OCI-LY7 (cell line): ENCODE measurements around the gene FBXL15. TPM values are rescaled to one million over a fixed set of nuclear protein-coding genes. Genes with fewer than 3 reads are reported as not detected.

ENCODE experiments used
- BruUV-seq: library from RNA; stranded (reverse); fragments of 400-500 nt; replicated peaks from 2 replicates; lab custom pipeline; 2021; lab: Mats Ljungman, UMichigan
- CTCF ChIA-PET: fragments of 300-600 bp; sonication (Branson Sonifier 250); formaldehyde crosslinking; loops from one replicate; lab custom pipeline; 2022; ENCODE audit warnings: antibody characterized with exemption; ENCODE audit not compliant: unreplicated experiment; lab: Charles Lee
- POLR2A ChIA-PET: fragments of 300-600 bp; sonication (Branson Sonifier 250); formaldehyde crosslinking; loops from one replicate; lab custom pipeline; 2022; ENCODE audit warnings: antibody characterized with exemption; lab: Charles Lee
- DNase-seq: peaks from one replicate; pipeline ENCODE4 v3.0.0-alpha.2; 2015; ENCODE audit warnings: low spot score
- H2AFZ ChIP-seq: fragments of 200-600 bp; sonication (generic), shearing (Covaris generic); 2 replicates; pipeline ENCODE4 v1.6.1; 2014; ENCODE audit warnings: mild to moderate bottlenecking, antibody characterized with exemption, low read length, moderate library complexity
- H3K27ac ChIP-seq: fragments of 200-600 bp; sonication (generic); 2 replicates; pipeline ENCODE4 v1.5.1; 2014; ENCODE audit warnings: mixed run types, low read depth, mild to moderate bottlenecking, moderate library complexity, low read length, inconsistent platforms; ENCODE audit not compliant: poor library complexity, severe bottlenecking
- H3K36me3 ChIP-seq: fragments of 200-600 bp; sonication (generic); 2 replicates; pipeline ENCODE4 v1.6.1; 2014; ENCODE audit warnings: mild to moderate bottlenecking, antibody characterized with exemption, low read length, moderate library complexity, mixed read lengths; ENCODE audit not compliant: insufficient read depth
- H3K4me1 ChIP-seq: fragments of 200-600 bp; sonication (generic); 2 replicates; pipeline ENCODE4 v1.5.1; 2014; ENCODE audit warnings: mild to moderate bottlenecking, low read length; ENCODE audit not compliant: insufficient read depth, poor library complexity, severe bottlenecking
- H3K4me2 ChIP-seq: fragments of 200-600 bp; sonication (generic); 2 replicates; pipeline ENCODE4 v1.6.1; 2014; ENCODE audit warnings: mild to moderate bottlenecking, low read length
- H3K4me3 ChIP-seq: fragments of 200-600 bp; sonication (generic); 2 replicates; pipeline ENCODE4 v1.5.1; 2014; ENCODE audit warnings: mild to moderate bottlenecking, low read depth, low read length; ENCODE audit not compliant: poor library complexity, severe bottlenecking
- H3K79me2 ChIP-seq: fragments of 200-600 bp; sonication (generic); 2 replicates; pipeline ENCODE4 v1.6.1; 2016; ENCODE audit warnings: low read depth, mild to moderate bottlenecking, low read length, moderate library complexity, mixed read lengths; ENCODE audit not compliant: insufficient read depth
- H3K9me2 ChIP-seq: fragments of 200-600 bp; sonication (generic); 2 replicates; pipeline ENCODE4 v1.6.1; 2016; ENCODE audit warnings: mild to moderate bottlenecking, low read length, mixed read lengths; ENCODE audit not compliant: insufficient read depth
- H3K9me3 ChIP-seq: fragments of 200-600 bp; sonication (generic); 2 replicates; pipeline ENCODE4 v1.6.1; 2014; ENCODE audit warnings: mild to moderate bottlenecking, mixed run types, low read length, mixed read lengths
- H4K20me1 ChIP-seq: fragments of 200-600 bp; sonication (generic); 2 replicates; pipeline ENCODE4 v1.6.1; 2014; ENCODE audit warnings: mild to moderate bottlenecking, antibody characterized with exemption, low read length, moderate library complexity, mixed read lengths; ENCODE audit not compliant: insufficient read depth
- EZH2phosphoT487 ChIP-seq: fragments of 200-600 bp; sonication (generic); IDR thresholded peaks from 2 replicates; pipeline ENCODE4 v1.6.1; 2018; ENCODE audit warnings: low read depth, borderline replicate concordance, mild to moderate bottlenecking, mixed run types, antibody characterized with exemption, low read length, moderate library complexity, mixed read lengths
- intact Hi-C: fragments of 100-400 bp; cut with micrococcal nuclease; formaldehyde crosslinking; loops from one replicate; pipeline ENCODE4 v1.10.0; 2022; ENCODE audit not compliant: unreplicated experiment
- total RNA-seq, 2 experiments: library from RNA; depleted of rRNA in 1 of 2; stranded (reverse); fragments of >200 nt in 1 of 2; shearing (Covaris generic) in 1 of 2; gene quantifications; 2 replicates each; pipeline ENCODE4 v1.2.3, GENCODE V29; 2014 to 2022
- TF ChIP-seq, protein P1 (sequence below): fragments of 200-600 bp; sonication (generic); conservative IDR thresholded peaks from 2 replicates; pipeline ENCODE4 v1.5.1; 2014; ENCODE audit warnings: mild to moderate bottlenecking, antibody characterized with exemption, low read length, moderate library complexity, mixed read lengths

Gene FBXL15
- total RNA-seq, 2 experiments from 2014 or later, result 13.3 to 18.2 TPM

DNA sequence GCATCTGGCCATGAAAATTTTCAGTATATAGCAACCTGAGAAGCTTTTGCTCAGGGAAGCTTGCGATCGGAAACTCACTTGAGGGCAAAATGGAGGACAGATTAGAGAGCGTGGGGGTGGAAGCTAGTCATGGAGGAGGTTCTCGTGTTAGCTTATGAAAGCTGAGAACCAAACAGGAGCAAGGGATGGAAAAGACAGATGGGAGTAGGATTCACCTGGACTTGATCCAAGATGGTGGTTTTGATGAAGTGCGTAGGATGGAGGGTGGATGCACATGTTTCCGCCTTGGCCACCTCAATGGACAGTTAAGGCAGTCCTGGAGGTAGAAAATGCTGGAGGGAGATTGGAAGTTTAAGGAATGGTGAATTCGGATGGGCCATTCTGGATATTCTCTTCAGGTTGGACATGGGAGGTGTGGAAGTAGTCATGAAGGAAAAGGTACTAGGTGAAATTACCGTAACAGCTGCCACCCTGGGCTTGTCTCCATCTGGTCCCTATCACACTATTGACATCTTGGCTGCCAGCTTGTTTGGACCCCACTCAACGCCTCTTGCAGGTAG lies 37.0 kb downstream of the FBXL15 start:
- peaks cover 28% of the 10 kb centered on the region for H3K36me3 ChIP-seq
- H2AFZ ChIP-seq, result no peak overlapping the region
- H3K79me2 ChIP-seq, result peaks cover 12% of the 10 kb centered on the region; the same call in 1 of the 2 replicates
- no peaks in the 10 kb centered on the region for H4K20me1 ChIP-seq
- no peak overlapping the region for H3K27ac ChIP-seq
- POLR2A ChIA-PET, result interaction anchor here (0.8 kb wide), 1 partner anchor 8 kb away, joined by 4 read pairs; no protein-coding TSS in a partner anchor
- DNase-seq, result no peak
- no peaks in the 10 kb centered on the region for H3K9me2 ChIP-seq
- intact Hi-C loops, result no loop called here
- TF ChIP-seq, protein P1, sequence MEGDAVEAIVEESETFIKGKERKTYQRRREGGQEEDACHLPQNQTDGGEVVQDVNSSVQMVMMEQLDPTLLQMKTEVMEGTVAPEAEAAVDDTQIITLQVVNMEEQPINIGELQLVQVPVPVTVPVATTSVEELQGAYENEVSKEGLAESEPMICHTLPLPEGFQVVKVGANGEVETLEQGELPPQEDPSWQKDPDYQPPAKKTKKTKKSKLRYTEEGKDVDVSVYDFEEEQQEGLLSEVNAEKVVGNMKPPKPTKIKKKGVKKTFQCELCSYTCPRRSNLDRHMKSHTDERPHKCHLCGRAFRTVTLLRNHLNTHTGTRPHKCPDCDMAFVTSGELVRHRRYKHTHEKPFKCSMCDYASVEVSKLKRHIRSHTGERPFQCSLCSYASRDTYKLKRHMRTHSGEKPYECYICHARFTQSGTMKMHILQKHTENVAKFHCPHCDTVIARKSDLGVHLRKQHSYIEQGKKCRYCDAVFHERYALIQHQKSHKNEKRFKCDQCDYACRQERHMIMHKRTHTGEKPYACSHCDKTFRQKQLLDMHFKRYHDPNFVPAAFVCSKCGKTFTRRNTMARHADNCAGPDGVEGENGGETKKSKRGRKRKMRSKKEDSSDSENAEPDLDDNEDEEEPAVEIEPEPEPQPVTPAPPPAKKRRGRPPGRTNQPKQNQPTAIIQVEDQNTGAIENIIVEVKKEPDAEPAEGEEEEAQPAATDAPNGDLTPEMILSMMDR, result no peak
- no peak for TF ChIP-seq EZH2phosphoT487
- H3K4me1 ChIP-seq, result peaks cover 23% of the 10 kb centered on the region
- H3K9me3 ChIP-seq, result no peaks in the 10 kb centered on the region
- no peak overlapping the region for H3K4me3 ChIP-seq
- no peak overlapping the region for H3K4me2 ChIP-seq
- no TSS peak for BruUV-seq
- CTCF ChIA-PET, result no interaction called here

DNA sequence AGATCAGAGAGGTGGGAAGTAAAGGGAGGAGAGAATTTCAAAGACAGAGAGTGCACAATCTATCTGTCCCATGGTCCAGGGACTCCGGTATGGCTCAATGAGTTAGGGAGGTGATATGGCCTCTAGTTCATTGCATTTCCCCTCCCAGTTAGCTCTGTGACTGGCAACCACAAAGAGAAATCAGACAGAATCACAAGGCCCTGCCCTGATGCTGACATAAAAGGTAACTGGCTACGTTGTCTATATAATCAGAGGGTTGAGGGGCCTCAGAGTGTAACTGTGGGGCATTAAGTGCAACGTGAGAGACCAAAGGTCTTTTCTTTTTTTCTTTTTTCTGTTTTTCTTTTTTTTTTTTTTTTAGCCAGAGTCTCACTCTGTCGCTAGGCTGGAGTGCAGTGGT lies 38.0 kb downstream of the FBXL15 start:
- CTCF ChIA-PET, result no interaction called here

More for the DNA sequence above, 38.0 kb downstream of the FBXL15 start:
- Histone ChIP-seq H4K20me1 (no peaks in the 10 kb centered on the region), H2AFZ (no peak overlapping the region), H3K79me2 (peaks cover 15% of the 10 kb centered on the region; the same call in 1 of the 2 replicates), H3K4me2 (no peak overlapping the region), H3K27ac (no peak overlapping the region), H3K4me1 (peaks cover 25% of the 10 kb centered on the region), H3K9me3 (no peaks in the 10 kb centered on the region), H3K9me2 (no peaks in the 10 kb centered on the region), H3K36me3 (peaks cover 18% of the 10 kb centered on the region), H3K4me3 (no peak overlapping the region)
- POLR2A ChIA-PET, result interaction anchor here (0.6 kb wide), 1 partner anchor 9 kb away, joined by 5 read pairs; no protein-coding TSS in a partner anchor
- intact Hi-C loops, result no loop called here
- BruUV-seq, result no TSS peak
- no peak for DNase-seq
- TF ChIP-seq, protein P1, result no peak
- no peak for TF ChIP-seq EZH2phosphoT487
